Measurements from ENCODE around the gene PMEPA1.

PMEPA1 gene

GRCh38 chr20:57737349-57737748, 27.5 kb upstream of the PMEPA1 start:
- TF ChIP-seq CTCF (IDR thresholded peaks at IDR 0.05; ENCODE audit: low read depth, low read length), result no peak
- DNase-seq (ENCODE audit: extremely low read depth, low read depth), result no peak

- no peak for DNase-seq (ENCODE audit: extremely low read depth, low read depth)
- TF ChIP-seq CTCF (IDR thresholded peaks at IDR 0.05; ENCODE audit: low read depth, low read length), result no peak
Measured at GRCh38 chr20:57736738-57737347, 27.0 kb upstream of the PMEPA1 start.

GRCh38 chr20:57735831-57736737, 26.3 kb upstream of the PMEPA1 start:
- DNase-seq (ENCODE audit: extremely low read depth, low read depth), result no peak
- TF ChIP-seq CTCF (IDR thresholded peaks at IDR 0.05; ENCODE audit: low read depth, low read length), result no peak

GRCh38 chr20:57734754-57735153, 24.9 kb upstream of the PMEPA1 start:
- DNase-seq (ENCODE audit: extremely low read depth, low read depth), result no peak
- no peak for TF ChIP-seq CTCF (IDR thresholded peaks at IDR 0.05; ENCODE audit: low read depth, low read length)

- no peak for DNase-seq (ENCODE audit: extremely low read depth, low read depth)
- TF ChIP-seq CTCF (IDR thresholded peaks at IDR 0.05; ENCODE audit: low read depth, low read length), result no peak
Measured at GRCh38 chr20:57732226-57732625, 22.4 kb upstream of the PMEPA1 start.

- no peak for TF ChIP-seq CTCF (IDR thresholded peaks at IDR 0.05; ENCODE audit: low read depth, low read length)
- no peak for DNase-seq (ENCODE audit: extremely low read depth, low read depth)
Measured at GRCh38 chr20:57728762-57729161, 18.9 kb upstream of the PMEPA1 start.

GRCh38 chr20:57727863-57728262, 18.0 kb upstream of the PMEPA1 start:
- no peak for DNase-seq (ENCODE audit: extremely low read depth, low read depth)
- no peak for TF ChIP-seq CTCF (IDR thresholded peaks at IDR 0.05; ENCODE audit: low read depth, low read length)

Data from AG09319 (cell line).